Chondrocyte (in vitro differentiated cells): Measurements from ENCODE around the gene RNF13. TPM values are rescaled to one million over a fixed set of nuclear protein-coding genes. Genes with fewer than 3 reads are reported as not detected.
A peak's percentile ranks its signal among the peaks of the same experiment; 100 is the strongest.

ENCODE experiments used
- DNase-seq: peaks from one replicate; pipeline ENCODE4 v3.0.0; 2021; ENCODE audit warnings: mixed read lengths, low spot score
- H3K27ac Mint-ChIP-seq: one replicate; pipeline ENCODE4 v1.8.0; 2021; ENCODE audit warnings: mild to moderate bottlenecking, moderate library complexity, mixed read lengths; ENCODE audit not compliant: unreplicated experiment
- H3K27me3 Mint-ChIP-seq: 2 replicates; pipeline ENCODE4 v1.8.0; 2021; ENCODE audit warnings: low read depth, mixed read lengths
- H3K36me3 Mint-ChIP-seq: 2 replicates; pipeline ENCODE4 v1.8.0; 2021; ENCODE audit warnings: low read depth, mixed read lengths
- H3K4me1 Mint-ChIP-seq: 2 replicates; pipeline ENCODE4 v1.8.0; 2021; ENCODE audit warnings: low read depth, mild to moderate bottlenecking, mixed read lengths
- H3K4me3 Mint-ChIP-seq: one replicate; pipeline ENCODE4 v1.8.0; 2021; ENCODE audit warnings: mild to moderate bottlenecking, moderate library complexity, mixed read lengths; ENCODE audit not compliant: unreplicated experiment
- H3K9me3 Mint-ChIP-seq: 2 replicates; pipeline ENCODE4 v1.8.0; 2021; ENCODE audit warnings: low read depth, mixed read lengths
- CTCF ChIP-seq: fragments of 200-600 bp; sonication (generic); IDR thresholded peaks from 2 replicates; pipeline ENCODE4 v1.5.0; 2021; ENCODE audit warnings: antibody characterized with exemption, mild to moderate bottlenecking, moderate library complexity
- total RNA-seq: library from RNA; stranded (reverse); gene quantifications from 3 replicates; pipeline ENCODE4 v1.2.1, GENCODE V29; 2021

Gene RNF13
- total RNA-seq, 1 donor from 2014 or later, result 43.1 TPM

DNA sequence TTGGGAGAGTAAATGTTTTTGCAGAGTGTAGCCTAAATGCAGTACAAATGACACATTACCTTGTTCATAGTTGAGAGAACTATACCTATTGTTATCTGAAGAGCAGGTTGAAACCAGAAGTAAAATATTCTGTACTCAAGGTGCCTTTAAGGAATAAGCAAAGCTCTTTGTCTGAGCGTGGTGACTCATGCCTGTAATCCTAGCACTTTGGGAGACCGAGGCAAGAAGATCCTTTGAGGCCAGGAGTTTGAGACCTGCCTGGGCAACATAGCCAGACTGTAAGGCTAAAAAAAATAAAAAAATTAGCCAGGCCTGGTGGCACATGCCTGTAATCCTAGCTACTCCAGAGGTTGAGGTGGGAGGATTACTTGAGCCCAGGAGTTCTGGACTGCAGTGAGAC is 2.2 kb upstream of the RNF13 start:
- Mint-ChIP-seq H3K36me3 (no peaks in the 10 kb centered on the region), H3K27ac (no peak overlapping the region), H3K9me3 (no peaks in the 10 kb centered on the region), H3K27me3 (no peaks in the 10 kb centered on the region), H3K4me1 (peaks cover 32% of the 10 kb centered on the region), H3K4me3 (no peak overlapping the region)
- TF ChIP-seq CTCF, result no peak
- DNase-seq, result no peak

GRCh38 chr3:149812165-149812605 is 830 bp upstream of the RNF13 start:
- Mint-ChIP-seq H3K4me1 (peaks cover 43% of the 10 kb centered on the region), H3K27ac (peak overlapping the region; percentile 99), H3K36me3 (no peaks in the 10 kb centered on the region), H3K4me3 (peak overlapping the region; percentile 94), H3K27me3 (no peaks in the 10 kb centered on the region), H3K9me3 (no peaks in the 10 kb centered on the region)
- DNase-seq, result no peak
- TF ChIP-seq CTCF, result no peak

DNA sequence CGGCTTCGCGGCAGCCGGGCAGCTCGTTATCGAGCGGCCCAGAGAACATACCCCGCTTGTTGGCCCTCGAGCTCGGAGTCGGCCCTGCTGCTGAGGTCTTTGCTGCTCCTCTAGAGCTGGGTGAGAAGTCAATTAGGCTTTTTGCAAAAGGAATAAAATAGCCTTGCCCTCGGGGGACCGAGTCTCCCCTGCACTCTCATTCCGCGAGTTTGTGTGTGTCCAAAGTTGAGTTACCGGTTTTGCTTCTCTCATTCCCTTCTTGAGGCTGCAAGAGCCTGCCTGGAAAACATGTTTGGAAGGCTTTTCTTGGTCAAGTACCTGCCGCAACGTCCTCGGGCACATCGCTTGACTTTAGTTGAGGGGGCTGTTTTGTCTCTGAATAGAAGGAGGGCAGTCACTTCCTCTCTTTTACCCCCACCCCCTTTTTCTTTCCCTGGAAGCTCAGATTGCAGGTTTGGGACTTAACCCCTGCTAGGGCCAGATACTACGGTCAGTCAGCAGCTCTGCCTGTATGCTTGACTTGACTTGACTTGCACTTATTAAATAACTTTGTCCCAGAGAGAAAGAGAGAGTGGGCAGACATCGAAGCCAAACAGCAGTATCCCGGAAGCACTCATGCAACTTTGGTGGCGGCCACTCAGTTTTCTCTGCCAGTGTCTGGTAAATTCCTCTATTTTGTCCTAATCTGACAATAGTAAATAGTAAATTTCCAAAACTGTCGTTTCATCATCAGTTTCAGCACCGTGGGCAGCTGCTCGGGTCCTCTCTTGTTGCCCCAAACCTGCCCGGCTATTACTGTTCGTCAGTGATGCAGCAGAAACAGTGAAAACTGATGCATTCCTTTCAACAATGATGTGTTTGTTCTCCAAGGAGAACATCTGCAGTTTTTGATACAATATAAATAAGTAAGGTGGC is 609 bp downstream of the RNF13 start:
- no peak for TF ChIP-seq CTCF
- no peaks in the 10 kb centered on the region for H3K36me3 Mint-ChIP-seq
- H3K27ac Mint-ChIP-seq, result peak overlapping the region; percentile 99
- no peaks in the 10 kb centered on the region for H3K27me3 Mint-ChIP-seq
- peak overlapping the region; percentile 94 for H3K4me3 Mint-ChIP-seq
- peaks cover 40% of the 10 kb centered on the region for H3K4me1 Mint-ChIP-seq
- DNase-seq, result no peak
- H3K9me3 Mint-ChIP-seq, result no peaks in the 10 kb centered on the region

DNA sequence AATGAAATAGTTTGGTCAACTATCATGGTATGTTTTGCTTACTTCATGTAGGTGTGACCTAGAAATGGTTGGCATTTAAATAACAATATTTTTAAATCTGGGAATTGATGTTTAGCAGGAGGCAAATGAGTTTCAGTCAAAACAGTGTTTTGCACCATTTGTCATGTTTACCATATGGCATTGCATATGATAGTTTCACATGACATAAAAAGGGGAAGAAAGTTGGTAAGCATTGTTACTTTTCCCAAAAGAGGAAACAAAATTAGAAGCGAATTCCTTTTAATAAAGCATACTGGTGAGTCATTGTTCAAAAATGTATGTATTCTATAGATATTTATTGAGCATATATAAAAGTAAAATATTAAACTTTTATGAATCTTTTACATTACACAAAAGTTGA is 2.3 kb downstream of the RNF13 start:
- peak overlapping the region; percentile 7 for H3K4me3 Mint-ChIP-seq
- peaks cover 44% of the 10 kb centered on the region for H3K4me1 Mint-ChIP-seq
- no peaks in the 10 kb centered on the region for H3K36me3 Mint-ChIP-seq
- no peak for DNase-seq
- H3K27ac Mint-ChIP-seq, result peak overlapping the region; percentile 51
- H3K9me3 Mint-ChIP-seq, result no peaks in the 10 kb centered on the region
- no peaks in the 10 kb centered on the region for H3K27me3 Mint-ChIP-seq
- TF ChIP-seq CTCF, result no peak

GRCh38 chr3:149815728-149816127 is 2.7 kb downstream of the RNF13 start:
- Mint-ChIP-seq H3K27ac (no peak overlapping the region), H3K4me1 (peaks cover 44% of the 10 kb centered on the region), H3K27me3 (no peaks in the 10 kb centered on the region), H3K4me3 (no peak overlapping the region), H3K9me3 (no peaks in the 10 kb centered on the region), H3K36me3 (no peaks in the 10 kb centered on the region)
- no peak for DNase-seq
- TF ChIP-seq CTCF, result no peak
